GM12801 (cell line): ENCODE results near the gene SLC35F2.

Experiments
- TF ChIP-seq, protein P1 (sequence below): IDR thresholded peaks from one replicate; pipeline ENCODE4 v1.5.1; 2011; ENCODE audit warnings: control low read depth; ENCODE audit not compliant: insufficient read length; ENCODE audit errors: extremely low read depth

Gene SLC35F2

DNA sequence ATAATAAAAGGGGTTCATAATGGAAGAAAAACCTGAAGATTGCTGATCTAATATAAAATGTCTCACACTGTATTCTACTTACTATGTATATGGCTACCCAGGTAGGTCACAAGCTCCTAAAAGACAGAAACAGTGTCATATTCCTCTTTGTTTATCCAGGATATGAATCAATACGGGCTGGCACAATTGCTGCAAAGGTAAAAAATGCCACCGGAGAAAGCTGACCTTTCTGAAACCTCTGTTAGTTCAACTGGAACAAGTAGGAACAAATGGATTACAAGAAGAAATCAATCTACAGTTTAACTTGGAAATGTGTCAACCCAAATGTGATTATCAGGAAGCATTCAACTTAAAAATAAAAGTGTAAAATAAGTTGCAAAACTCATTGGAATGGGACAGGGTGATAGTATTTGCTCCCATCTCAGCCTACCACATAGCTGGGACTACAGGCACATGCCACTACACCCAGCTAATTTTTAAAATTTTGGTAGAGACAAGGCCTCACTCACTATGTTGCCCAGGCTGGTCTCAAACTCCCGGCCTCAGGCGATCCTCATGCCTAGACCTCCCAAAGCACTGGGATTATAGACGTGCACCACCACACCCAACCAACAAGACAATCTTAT lies 27.6 kb downstream of the SLC35F2 start:
- TF ChIP-seq, protein P1, sequence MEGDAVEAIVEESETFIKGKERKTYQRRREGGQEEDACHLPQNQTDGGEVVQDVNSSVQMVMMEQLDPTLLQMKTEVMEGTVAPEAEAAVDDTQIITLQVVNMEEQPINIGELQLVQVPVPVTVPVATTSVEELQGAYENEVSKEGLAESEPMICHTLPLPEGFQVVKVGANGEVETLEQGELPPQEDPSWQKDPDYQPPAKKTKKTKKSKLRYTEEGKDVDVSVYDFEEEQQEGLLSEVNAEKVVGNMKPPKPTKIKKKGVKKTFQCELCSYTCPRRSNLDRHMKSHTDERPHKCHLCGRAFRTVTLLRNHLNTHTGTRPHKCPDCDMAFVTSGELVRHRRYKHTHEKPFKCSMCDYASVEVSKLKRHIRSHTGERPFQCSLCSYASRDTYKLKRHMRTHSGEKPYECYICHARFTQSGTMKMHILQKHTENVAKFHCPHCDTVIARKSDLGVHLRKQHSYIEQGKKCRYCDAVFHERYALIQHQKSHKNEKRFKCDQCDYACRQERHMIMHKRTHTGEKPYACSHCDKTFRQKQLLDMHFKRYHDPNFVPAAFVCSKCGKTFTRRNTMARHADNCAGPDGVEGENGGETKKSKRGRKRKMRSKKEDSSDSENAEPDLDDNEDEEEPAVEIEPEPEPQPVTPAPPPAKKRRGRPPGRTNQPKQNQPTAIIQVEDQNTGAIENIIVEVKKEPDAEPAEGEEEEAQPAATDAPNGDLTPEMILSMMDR, result no peak

DNA sequence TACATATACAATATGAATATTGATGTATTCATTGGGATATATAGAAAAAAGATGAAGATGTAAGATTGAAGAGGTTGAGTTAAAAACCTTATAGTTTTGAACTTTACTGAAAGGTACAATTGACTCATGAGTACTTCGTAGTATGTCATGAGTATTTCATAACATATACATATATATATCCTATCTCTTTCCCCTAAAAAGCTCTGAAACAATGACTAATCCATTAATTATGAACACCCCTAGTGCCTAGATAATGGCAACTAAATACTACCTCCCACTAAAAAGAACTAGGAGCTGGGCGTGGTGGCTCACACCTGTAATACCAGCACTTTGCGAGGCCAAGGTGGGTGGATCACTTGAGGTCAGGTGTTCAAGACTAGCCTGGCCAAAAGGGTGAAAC lies 31.5 kb downstream of the SLC35F2 start:
- TF ChIP-seq, protein P1, result no peak

DNA sequence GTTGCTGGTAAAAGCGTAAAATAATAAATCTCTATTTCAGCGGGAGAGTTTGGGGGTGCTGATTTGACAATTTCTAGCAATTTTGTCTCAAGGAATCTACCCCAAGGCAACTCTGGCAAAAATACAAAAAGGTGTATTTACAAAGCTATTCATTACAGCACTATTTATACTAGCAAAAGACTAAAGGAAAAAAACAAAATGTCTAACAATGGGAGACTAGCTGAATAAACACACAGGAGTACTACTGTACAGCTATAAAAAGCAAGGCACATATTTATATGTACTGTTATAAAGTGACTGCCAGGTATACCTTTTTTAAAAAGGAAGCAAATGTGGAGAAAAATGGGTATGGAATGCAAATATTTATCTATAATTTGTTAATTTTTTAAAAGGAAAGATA lies 32.7 kb downstream of the SLC35F2 start:
- TF ChIP-seq, protein P1, result no peak

DNA sequence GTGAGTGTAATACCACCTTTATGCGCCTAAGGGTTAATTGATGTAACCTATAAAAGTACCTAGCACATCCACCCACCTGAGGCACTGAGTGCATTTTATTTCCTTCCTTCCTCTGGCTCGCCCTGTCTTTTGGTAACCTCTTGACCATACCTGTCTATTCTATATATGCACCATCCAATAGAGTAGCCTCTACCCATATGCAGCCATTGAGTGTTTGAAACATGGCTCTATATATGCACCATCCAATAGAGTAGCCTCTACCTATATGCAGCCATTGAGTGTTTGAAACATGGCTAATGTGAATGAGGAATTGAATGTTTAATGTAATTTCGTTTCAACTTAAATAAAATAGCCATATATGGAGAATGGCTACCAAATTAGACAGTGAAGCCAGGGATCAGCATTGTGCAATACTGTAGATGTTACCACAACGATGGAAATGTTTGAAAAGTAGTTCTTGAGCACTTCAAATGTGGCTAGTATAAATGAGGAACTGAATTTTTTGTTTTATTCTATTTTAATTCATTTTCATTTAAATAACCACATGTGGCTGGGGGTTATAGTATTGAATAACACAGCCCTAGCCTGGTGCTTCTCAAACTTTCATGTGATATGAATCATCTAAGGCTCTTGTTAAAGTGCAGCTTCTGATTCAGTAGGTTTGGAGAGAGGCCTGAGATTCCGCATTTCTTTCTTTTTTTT lies 33.8 kb downstream of the SLC35F2 start:
- TF ChIP-seq, protein P1, result no peak

DNA sequence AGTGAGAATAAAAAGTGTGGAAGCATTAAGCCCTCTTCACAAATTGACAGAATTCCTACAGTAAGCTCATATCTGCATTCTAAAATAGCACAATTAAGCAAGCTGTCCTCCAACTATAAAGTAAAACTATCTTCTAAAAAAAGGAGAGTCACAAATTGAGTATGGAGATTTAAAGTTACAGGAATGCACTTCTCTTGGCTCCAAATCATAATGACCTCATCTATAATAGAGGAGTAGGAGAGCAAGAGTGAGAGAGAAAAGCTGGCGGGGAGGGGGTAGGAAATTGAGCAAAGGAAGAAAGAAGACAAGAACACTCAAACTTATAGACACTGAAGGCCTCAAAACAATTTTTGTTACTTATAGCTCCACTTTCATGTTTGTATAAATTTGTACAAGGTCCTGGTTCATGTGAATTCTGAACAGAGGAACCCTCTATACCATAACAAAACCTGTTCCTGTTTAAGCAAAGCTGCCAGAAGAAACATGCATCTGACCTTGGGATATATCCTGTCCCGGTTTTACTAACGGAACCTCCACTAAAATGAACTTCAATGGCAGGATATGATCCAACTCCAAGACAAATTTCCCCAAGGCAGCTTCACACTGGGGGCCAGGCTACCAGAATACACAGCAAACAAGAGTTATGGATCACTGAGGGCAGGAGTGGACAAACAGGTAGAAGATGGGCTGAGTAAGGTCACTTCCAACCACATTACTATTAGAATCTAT lies 37.2 kb downstream of the SLC35F2 start:
- TF ChIP-seq, protein P1, result no peak

DNA sequence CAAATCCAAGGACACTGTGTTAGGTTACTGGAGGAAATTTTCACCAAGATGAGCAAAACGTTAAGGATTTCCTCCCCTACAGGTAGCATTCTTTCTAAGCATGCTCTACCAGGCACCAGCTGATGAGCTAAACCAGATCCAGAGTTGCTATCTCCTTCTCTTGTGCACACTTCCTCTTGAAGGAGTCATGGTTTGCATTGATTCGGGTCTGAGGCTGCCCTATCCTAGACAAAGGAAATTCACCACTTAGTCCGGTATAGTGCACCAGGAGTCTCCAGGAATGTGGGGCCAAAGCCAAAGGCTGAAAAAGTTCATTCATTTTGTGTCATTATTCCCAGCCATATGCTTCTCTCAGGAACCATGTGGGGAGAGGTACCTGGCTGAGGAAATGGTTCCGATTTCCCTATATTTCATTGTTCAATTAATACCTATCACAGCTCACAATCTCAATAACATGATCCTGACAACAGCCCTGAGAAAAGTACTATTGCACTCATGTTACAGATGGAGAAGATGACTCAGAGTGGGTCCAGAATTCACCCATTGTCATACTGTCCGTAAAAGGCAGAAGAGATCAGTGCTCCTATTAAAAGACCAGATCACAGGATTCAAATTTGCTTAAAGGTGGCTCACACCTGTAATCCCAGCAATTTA lies 39.1 kb downstream of the SLC35F2 start:
- TF ChIP-seq, protein P1, result no peak

DNA sequence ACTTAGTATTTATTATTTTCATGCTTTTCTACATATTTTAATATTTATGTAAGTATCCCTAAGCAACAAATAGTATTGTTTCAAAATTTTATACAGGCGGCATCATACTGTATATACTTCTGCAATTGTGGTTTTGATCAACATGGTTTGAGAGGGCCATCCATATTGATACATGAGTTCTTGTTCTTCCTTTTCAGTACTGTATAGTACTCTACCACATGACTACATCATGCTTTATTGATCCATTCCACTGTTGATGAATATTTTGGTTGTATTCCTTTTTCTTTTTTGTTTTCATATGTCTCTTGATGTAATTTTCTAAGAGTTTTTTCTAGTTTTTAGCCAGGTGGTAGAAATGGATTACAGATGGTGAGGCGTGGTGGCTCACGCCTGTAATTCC lies 40.1 kb downstream of the SLC35F2 start:
- TF ChIP-seq, protein P1, result no peak
